Mammary epithelial cell (primary cell): ENCODE results near the gene PTRH1.

Experiments
- CTCF ChIP-seq, 2 donors: IDR thresholded peaks in 1 of 2; conservative IDR thresholded peaks in 1 of 2; 2 replicates each; pipeline ENCODE4 v1.5.1; 2011 to 2012; ENCODE audit warnings: inconsistent platforms in 2 of 2, low read length in 2 of 2, mild to moderate bottlenecking in 2 of 2, control low read depth in 1 of 2, low read depth in 1 of 2; ENCODE audit not compliant: insufficient read depth in 1 of 2; ENCODE audit errors: extremely low read depth in 1 of 2
- EZH2 ChIP-seq: IDR thresholded peaks from 2 replicates; pipeline ENCODE4 v1.6.1; 2012; ENCODE audit warnings: low read length, inconsistent platforms, borderline replicate concordance

DNA sequence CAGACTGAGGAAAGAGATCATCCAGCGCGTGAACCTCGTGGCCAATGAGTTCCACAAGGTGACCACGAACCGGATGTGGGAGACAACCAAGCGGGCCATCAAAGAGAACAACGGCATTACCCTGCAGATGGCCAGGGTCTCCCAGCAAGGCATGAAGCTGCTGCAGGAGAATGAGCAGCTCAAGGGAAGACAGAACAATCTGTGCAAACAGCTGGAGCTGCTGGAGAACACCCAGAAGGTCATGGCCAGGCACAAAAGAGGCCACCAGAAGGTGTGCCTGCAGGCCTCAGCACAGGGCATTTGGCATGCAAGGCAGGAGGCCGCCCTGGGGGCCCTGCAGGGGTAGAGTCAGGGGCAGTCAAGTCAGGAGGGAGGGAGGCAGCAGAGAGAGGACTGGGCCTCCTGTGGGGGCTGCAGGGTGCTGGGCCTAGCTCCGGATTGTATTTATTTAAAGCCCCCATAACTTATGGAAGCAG is 4.2 kb downstream of the PTRH1 start:
- TF ChIP-seq EZH2 (no peak), CTCF (conservative IDR thresholded peaks at IDR 0.05 in 1 of 2, IDR thresholded peaks at IDR 0.05 in 1 of 2; ENCODE audit: extremely low read depth in 1 of 2, insufficient read depth in 1 of 2, low read depth in 1 of 2, low read length in 2 of 2) (no peak)
